ENCODE data around the gene TRIO. TPM values are rescaled to one million over a fixed set of nuclear protein-coding genes. Genes with fewer than 3 reads are reported as not detected.

The TRIO gene
- total and polyA plus RNA-seq, 2 donors (not counting 3 experiments of a cell fraction or from before 2014, with no cell fraction given) = 82.9 to 248 TPM

- no peaks in the 10 kb centered on the region for H3K9me3 ChIP-seq (replicated peaks; ENCODE audit: control insufficient read depth, insufficient read depth, low read length)
- no peak overlapping the region for H3K4me2 ChIP-seq (ENCODE audit: insufficient read depth, low read length)
- FAIRE-seq = no peak
- intact Hi-C loops (cut with micrococcal nuclease) = no loop called here
- peaks cover 16% of the 10 kb centered on the region for H4K20me1 ChIP-seq (replicated peaks; ENCODE audit: control insufficient read depth, extremely low read depth, insufficient read depth, low read length)
- POLR2A ChIA-PET = no interaction called here
- no peak overlapping the region for H3K4me3 ChIP-seq (replicated peaks in 1 of 3; ENCODE audit: insufficient read depth in 1 of 3, low read depth in 1 of 3, low read length in 3 of 3)
- no peak overlapping the region for H3K27ac ChIP-seq (ENCODE audit: insufficient read depth, low read depth, low read length)
- H3K79me2 ChIP-seq (ENCODE audit: control insufficient read depth, insufficient read depth, low read length) = peaks cover 100% of the 10 kb centered on the region
- TF ChIP-seq MAX (IDR thresholded peaks at IDR 0.05; ENCODE audit: insufficient read depth, insufficient read length) = no peak
- TF ChIP-seq POLR2AphosphoS5 (IDR thresholded peaks at IDR 0.05; ENCODE audit: insufficient read depth, low read depth, low read length) = no peak
- no peak for TF ChIP-seq JUN (IDR thresholded peaks at IDR 0.05; ENCODE audit: borderline replicate concordance, insufficient read depth, insufficient read length, low read depth)
- CTCF ChIA-PET = interaction anchor here (0.7 to 1.6 kb wide), 4 partner anchors 9 to 52 kb away, joined by 3 to 5 read pairs (median 4); no protein-coding TSS in a partner anchor
- no peaks in the 10 kb centered on the region for H3K36me3 ChIP-seq (ENCODE audit: control insufficient read depth in 2 of 2, extremely low read depth in 1 of 2, insufficient read depth in 2 of 2, low read length in 2 of 2)
- dilution Hi-C loops (cut with MboI; ENCODE audit: extremely low pct_ligation_motif_present, low sequenced_read_pairs) = no loop called here
- H3K4me1 ChIP-seq (ENCODE audit: control insufficient read depth, extremely low read depth, insufficient read depth, low read length) = peaks cover 17% of the 10 kb centered on the region
- H3K27me3 ChIP-seq (ENCODE audit: control insufficient read depth in 2 of 2, insufficient read depth in 2 of 2, low read length in 2 of 2) = no peaks in the 10 kb centered on the region
- H2AFZ ChIP-seq (ENCODE audit: low read depth, low read length) = no peak overlapping the region
- H3K9me1 ChIP-seq (replicated peaks; ENCODE audit: control insufficient read depth, extremely low read depth, insufficient read depth, low read length) = no peaks in the 10 kb centered on the region
- DNase-seq (ENCODE audit: low read depth, low spot score) = no peak
- no peak overlapping the region for H3K9ac ChIP-seq (replicated peaks; ENCODE audit: extremely low read depth, insufficient read depth, low read length)
- no TSS peak for BruUV-seq (replicated peaks)
Measured at GRCh38 chr5:14218480-14218879, 75.3 kb downstream of the TRIO start.

GRCh38 chr5:14218897-14219573 is 75.9 kb downstream of the TRIO start:
- Histone ChIP-seq H3K36me3 (ENCODE audit: control insufficient read depth in 2 of 2, extremely low read depth in 1 of 2, insufficient read depth in 2 of 2, low read length in 2 of 2) (no peaks in the 10 kb centered on the region), H3K27me3 (ENCODE audit: control insufficient read depth in 2 of 2, insufficient read depth in 2 of 2, low read length in 2 of 2) (no peaks in the 10 kb centered on the region), H3K4me2 (ENCODE audit: insufficient read depth, low read length) (no peak overlapping the region), H3K9me1 (replicated peaks; ENCODE audit: control insufficient read depth, extremely low read depth, insufficient read depth, low read length) (no peaks in the 10 kb centered on the region), H2AFZ (ENCODE audit: low read depth, low read length) (no peak overlapping the region), H3K79me2 (ENCODE audit: control insufficient read depth, insufficient read depth, low read length) (peaks cover 99% of the 10 kb centered on the region), H3K4me1 (ENCODE audit: control insufficient read depth, extremely low read depth, insufficient read depth, low read length) (peaks cover 21% of the 10 kb centered on the region), H4K20me1 (replicated peaks; ENCODE audit: control insufficient read depth, extremely low read depth, insufficient read depth, low read length) (peaks cover 14% of the 10 kb centered on the region), H3K4me3 (replicated peaks in 1 of 3; ENCODE audit: insufficient read depth in 1 of 3, low read depth in 1 of 3, low read length in 3 of 3) (no peak overlapping the region), H3K9ac (replicated peaks; ENCODE audit: extremely low read depth, insufficient read depth, low read length) (no peak overlapping the region), H3K9me3 (replicated peaks; ENCODE audit: control insufficient read depth, insufficient read depth, low read length) (no peaks in the 10 kb centered on the region), H3K27ac (ENCODE audit: insufficient read depth, low read depth, low read length) (no peak overlapping the region)
- dilution Hi-C loops (cut with MboI; ENCODE audit: extremely low pct_ligation_motif_present, low sequenced_read_pairs) (no loop called here), intact Hi-C loops (cut with micrococcal nuclease) (no loop called here)
- BruUV-seq (replicated peaks) = no TSS peak
- ChIA-PET POLR2A (no interaction called here), CTCF (interaction anchor here (0.7 to 1.6 kb wide), 4 partner anchors 9 to 51 kb away, joined by 3 to 5 read pairs (median 4); no protein-coding TSS in a partner anchor)
- no peak for TF ChIP-seq JUN (IDR thresholded peaks at IDR 0.05; ENCODE audit: borderline replicate concordance, insufficient read depth, insufficient read length, low read depth)
- TF ChIP-seq POLR2AphosphoS5 (IDR thresholded peaks at IDR 0.05; ENCODE audit: insufficient read depth, low read depth, low read length) = no peak
- no peak for TF ChIP-seq MYC (IDR thresholded peaks at IDR 0.05; ENCODE audit: low read depth, low read length)
- no peak for TF ChIP-seq MAX (IDR thresholded peaks at IDR 0.05; ENCODE audit: insufficient read depth, insufficient read length)
- TF ChIP-seq CTCF (IDR thresholded peaks at IDR 0.05; ENCODE audit: extremely low read depth in 1 of 2, insufficient read depth in 1 of 2, low read depth in 1 of 2, low read length in 2 of 2) = no peak
- TF ChIP-seq EZH2 (IDR thresholded peaks at IDR 0.05; ENCODE audit: borderline replicate concordance, low read depth, low read length, severe bottlenecking) = no peak
- TF ChIP-seq POLR2A (IDR thresholded peaks at IDR 0.05; ENCODE audit: low read depth, low read length) = no peak
- TF ChIP-seq GATA2 (IDR thresholded peaks at IDR 0.05; ENCODE audit: insufficient read depth, insufficient read length, low read depth, low read length) = no peak
- no peak for TF ChIP-seq FOS (IDR thresholded peaks at IDR 0.05; ENCODE audit: borderline replicate concordance, insufficient read depth, low read length)
- DNase-seq (ENCODE audit: low read depth, low spot score) = no peak
- FAIRE-seq = no peak
